ENCODE measurements around the gene RSPH6A. TPM values are rescaled to one million over a fixed set of nuclear protein-coding genes. Genes with fewer than 3 reads are reported as not detected.

The RSPH6A gene
- total RNA-seq, 6 donors from 2014 or later = 0.15 to 5.2 (median 0.32) TPM; not detected in 2

GRCh38 chr19:45825917-45826893, 11.1 kb upstream of the RSPH6A start:
- H3K27me3 ChIP-seq = no peaks in the 10 kb centered on the region
- WGBS, 2 donors = 88 to 90% methylated on average over 19 to 22 of the region's 22 CpGs
- ATAC-seq (ENCODE audit: low FRiP score in 2 of 2) (no peak), DNase-seq (peak in 1 of 2 donors; percentile 48)
- no peak overlapping the region for H3K27ac ChIP-seq
- no peaks in the 10 kb centered on the region for H3K4me1 ChIP-seq
- no peak overlapping the region for H3K4me3 ChIP-seq
- H3K36me3 ChIP-seq = peaks cover 44 to 97% (median 91%) of the 10 kb centered on the region in 4 donors
- H3K9me3 ChIP-seq = no peaks in the 10 kb centered on the region
- no peak for TF ChIP-seq POLR2AphosphoS5 (IDR thresholded peaks at IDR 0.05)
- no peak for TF ChIP-seq POLR2A (IDR thresholded peaks at IDR 0.05)
- no peak for TF ChIP-seq EP300 (IDR thresholded peaks at IDR 0.05)
- no peak for TF ChIP-seq CTCF (IDR thresholded peaks at IDR 0.05)

- WGBS, 2 donors = 90 to 94% methylated on average over 8 of the region's 8 CpGs
- ATAC-seq (ENCODE audit: low FRiP score in 2 of 2) = no peak
- TF ChIP-seq EP300 (IDR thresholded peaks at IDR 0.05) (no peak), POLR2AphosphoS5 (IDR thresholded peaks at IDR 0.05) (no peak), CTCF (IDR thresholded peaks at IDR 0.05) (no peak), POLR2A (IDR thresholded peaks at IDR 0.05) (no peak)
- Histone ChIP-seq H3K27me3 (no peaks in the 10 kb centered on the region), H3K36me3 (peaks cover 40 to 97% (median 89%) of the 10 kb centered on the region in 4 donors), H3K9me3 (no peaks in the 10 kb centered on the region), H3K4me3 (no peak overlapping the region), H3K4me1 (no peaks in the 10 kb centered on the region), H3K27ac (no peak overlapping the region)
- DNase-seq = no peak
These were observed 10.1 kb upstream of the RSPH6A start for GRCh38 chr19:45825263-45825605.

- Histone ChIP-seq H3K4me3 (no peak overlapping the region), H3K36me3 (peaks cover 35 to 97% (median 88%) of the 10 kb centered on the region in 4 donors), H3K27ac (no peak overlapping the region), H3K9me3 (no peaks in the 10 kb centered on the region), H3K27me3 (no peaks in the 10 kb centered on the region), H3K4me1 (no peaks in the 10 kb centered on the region)
- DNase-seq (peak in 1 of 2 donors; percentile 70), ATAC-seq (ENCODE audit: low FRiP score in 2 of 2) (no peak)
- TF ChIP-seq POLR2AphosphoS5 (IDR thresholded peaks at IDR 0.05) (no peak), EP300 (IDR thresholded peaks at IDR 0.05) (no peak), POLR2A (IDR thresholded peaks at IDR 0.05) (no peak), CTCF (IDR thresholded peaks at IDR 0.05) (no peak)
- WGBS, 2 donors = 83 to 88% methylated on average over 17 to 24 of the region's 26 CpGs
These were observed 9.6 kb upstream of the RSPH6A start for GRCh38 chr19:45824531-45825262.

GRCh38 chr19:45824041-45824471, 8.9 kb upstream of the RSPH6A start:
- no peak overlapping the region for H3K27ac ChIP-seq
- no peak for TF ChIP-seq POLR2A (IDR thresholded peaks at IDR 0.05)
- TF ChIP-seq CTCF (IDR thresholded peaks at IDR 0.05) = no peak
- TF ChIP-seq EP300 (IDR thresholded peaks at IDR 0.05) = no peak
- DNase-seq = peak in 1 of 2 donors; percentile 56
- no peaks in the 10 kb centered on the region for H3K27me3 ChIP-seq
- no peak overlapping the region for H3K4me3 ChIP-seq
- no peak for ATAC-seq (ENCODE audit: low FRiP score in 2 of 2)
- 38 to 45% methylated on average over 5 to 12 of the region's 12 CpGs for WGBS, 2 donors
- H3K4me1 ChIP-seq = no peaks in the 10 kb centered on the region
- peaks cover 28 to 96% (median 84%) of the 10 kb centered on the region in 4 donors for H3K36me3 ChIP-seq
- H3K9me3 ChIP-seq = no peaks in the 10 kb centered on the region

Measured in upper lobe of left lung (tissue), 6 donors.